T-helper 2 cell treated with Interferon-gamma antibody and Interleukin-4, amounts not matched to agents 5 μg/mL and 100 μg/mL, for 36 hours (primary cell): Measurements from ENCODE around the gene TMCC1.

ENCODE experiments used
- DNase-seq: peaks from one replicate; pipeline ENCODE4 v3.0.0; 2021; ENCODE audit warnings: low spot score
- H3K27ac Mint-ChIP-seq: one replicate; pipeline ENCODE4 v1.8.0; 2021; ENCODE audit warnings: mild to moderate bottlenecking, mixed read lengths
- H3K27me3 Mint-ChIP-seq: one replicate; pipeline ENCODE4 v1.8.0; 2021; ENCODE audit warnings: low read depth, mixed read lengths
- H3K36me3 Mint-ChIP-seq: one replicate; pipeline ENCODE4 v1.8.0; 2021; ENCODE audit warnings: low read depth, mixed read lengths
- H3K4me1 Mint-ChIP-seq: one replicate; pipeline ENCODE4 v1.8.0; 2021; ENCODE audit warnings: low read depth, mixed read lengths
- H3K4me3 Mint-ChIP-seq: one replicate; pipeline ENCODE4 v1.8.0; 2022; ENCODE audit warnings: mild to moderate bottlenecking, moderate library complexity, mixed read lengths
- H3K9me3 Mint-ChIP-seq: one replicate; pipeline ENCODE4 v1.8.0; 2021; ENCODE audit warnings: mixed read lengths

Gene TMCC1

DNA sequence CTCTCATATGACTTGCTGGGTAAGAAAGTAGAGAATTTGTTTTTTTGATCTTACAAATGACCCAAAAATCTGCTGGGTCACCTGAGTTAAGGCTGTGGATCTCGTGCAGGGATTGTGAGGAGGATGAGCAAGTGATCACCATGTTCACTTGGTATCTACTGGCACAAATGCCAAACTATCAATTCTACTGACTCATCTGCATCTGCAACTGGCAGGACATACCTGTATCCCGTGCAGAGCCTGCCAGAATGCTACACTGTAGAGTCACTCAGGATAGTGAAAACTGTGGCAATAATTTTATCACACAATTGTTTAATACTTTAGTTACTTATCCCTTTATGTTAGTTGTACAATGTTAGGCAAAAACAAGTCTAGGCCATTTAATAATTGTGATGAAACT lies 157.4 kb downstream of the TMCC1 start:
- no peak overlapping the region for H3K27ac Mint-ChIP-seq
- H3K36me3 Mint-ChIP-seq, result no peaks in the 10 kb centered on the region
- peaks cover 4% of the 10 kb centered on the region for H3K4me1 Mint-ChIP-seq
- no peak for DNase-seq
- no peak overlapping the region for H3K4me3 Mint-ChIP-seq
- no peaks in the 10 kb centered on the region for H3K27me3 Mint-ChIP-seq
- no peaks in the 10 kb centered on the region for H3K9me3 Mint-ChIP-seq

DNA sequence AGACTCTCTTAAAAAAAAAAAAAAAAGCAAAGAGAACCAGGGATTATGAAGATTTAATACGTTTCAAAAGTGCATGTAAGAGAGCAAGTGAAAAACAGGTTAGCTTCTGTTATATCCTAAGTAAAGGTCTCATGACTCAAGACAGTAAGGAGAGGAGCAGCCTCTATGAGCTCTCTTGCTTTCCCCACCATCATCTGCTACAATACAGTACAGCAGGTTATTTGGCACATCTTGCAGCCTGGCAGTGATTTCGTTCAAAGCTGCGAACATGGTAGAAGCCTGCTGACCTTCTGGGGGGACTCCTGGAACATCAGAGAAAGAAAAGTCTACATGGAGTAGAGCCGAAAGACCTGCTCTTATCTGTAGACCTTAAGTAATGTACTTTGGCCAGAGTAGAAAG lies 157.9 kb downstream of the TMCC1 start:
- Mint-ChIP-seq H3K9me3 (no peaks in the 10 kb centered on the region), H3K4me1 (peaks cover 4% of the 10 kb centered on the region), H3K27me3 (peaks cover 2% of the 10 kb centered on the region), H3K36me3 (no peaks in the 10 kb centered on the region), H3K4me3 (no peak overlapping the region), H3K27ac (no peak overlapping the region)
- DNase-seq, result no peak

DNA sequence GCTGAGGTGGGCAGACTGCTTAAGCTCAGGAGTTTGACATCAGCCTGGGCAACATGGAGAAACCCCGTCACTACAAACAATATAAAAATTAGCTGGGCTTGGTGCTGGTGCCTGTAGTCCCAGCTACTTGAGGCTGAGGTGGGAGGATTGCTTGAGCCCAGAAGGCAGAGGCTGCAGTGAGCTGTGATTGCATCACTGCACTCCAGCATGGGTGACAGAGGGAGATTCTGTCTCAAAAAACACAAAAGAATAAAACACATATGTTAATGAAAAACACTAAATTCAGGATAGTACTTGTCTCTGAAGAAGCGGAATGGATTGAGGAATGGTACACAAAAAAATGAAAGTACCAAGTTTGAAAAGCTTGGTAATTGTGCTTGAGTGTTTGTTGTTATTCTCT lies 159.1 kb downstream of the TMCC1 start:
- H3K27me3 Mint-ChIP-seq, result peaks cover 2% of the 10 kb centered on the region
- no peak overlapping the region for H3K4me3 Mint-ChIP-seq
- DNase-seq, result no peak
- H3K4me1 Mint-ChIP-seq, result peaks cover 4% of the 10 kb centered on the region
- no peaks in the 10 kb centered on the region for H3K9me3 Mint-ChIP-seq
- H3K27ac Mint-ChIP-seq, result no peak overlapping the region
- H3K36me3 Mint-ChIP-seq, result no peaks in the 10 kb centered on the region

DNA sequence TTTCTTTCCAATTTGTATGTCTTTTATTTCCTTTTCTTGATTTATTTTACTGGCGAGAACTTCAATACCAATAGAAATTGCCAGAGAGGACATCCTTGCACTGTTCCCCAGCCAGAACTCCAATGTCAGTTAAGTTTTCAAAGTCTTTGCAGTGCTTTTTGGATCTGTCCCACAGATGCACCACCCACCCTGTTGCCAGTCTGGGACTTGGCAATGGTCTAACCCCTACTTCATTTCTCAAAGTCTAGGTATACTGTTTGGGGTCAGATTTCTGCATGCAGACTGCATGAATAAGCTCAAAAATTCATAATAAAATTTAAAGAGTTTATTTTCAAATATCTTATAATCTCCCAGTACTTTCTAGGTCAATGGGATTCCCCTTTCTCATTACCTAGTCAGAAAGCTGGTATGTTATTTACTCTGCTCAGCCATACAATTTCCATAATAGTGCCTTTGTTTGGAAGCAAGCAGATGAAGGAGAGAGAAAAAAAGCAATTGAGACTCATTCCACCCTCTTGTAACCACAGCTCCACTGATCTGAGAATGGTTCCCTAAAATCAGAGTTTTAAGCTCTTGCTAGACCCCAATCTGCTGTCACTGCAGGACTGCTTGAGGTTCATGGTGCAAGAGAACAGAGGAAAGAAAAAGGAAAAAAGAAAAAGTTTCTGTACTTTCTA lies 161.2 kb downstream of the TMCC1 start:
- Mint-ChIP-seq H3K9me3 (no peaks in the 10 kb centered on the region), H3K4me1 (peaks cover 4% of the 10 kb centered on the region), H3K27me3 (peaks cover 2% of the 10 kb centered on the region), H3K27ac (no peak overlapping the region), H3K4me3 (no peak overlapping the region), H3K36me3 (no peaks in the 10 kb centered on the region)
- DNase-seq, result no peak

DNA sequence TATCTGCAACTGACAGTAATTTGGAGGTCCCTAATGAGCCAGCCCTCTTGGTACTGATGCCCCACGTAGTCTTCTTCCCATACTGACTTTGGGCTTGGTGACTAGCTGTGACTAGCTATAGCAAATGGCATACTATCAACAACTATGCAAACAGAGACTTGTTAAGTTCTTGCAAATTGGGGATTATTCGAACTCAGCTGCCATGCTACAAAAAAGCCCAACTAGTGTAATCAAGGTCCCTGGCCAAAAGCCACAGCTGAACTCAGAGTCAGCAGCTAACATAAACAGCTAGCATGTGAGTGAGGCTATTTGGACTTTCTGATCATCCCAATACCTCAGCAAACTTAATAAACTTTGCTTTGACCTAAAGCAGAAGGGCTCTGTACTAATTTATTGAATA lies 165.8 kb downstream of the TMCC1 start:
- Mint-ChIP-seq H3K4me1 (no peaks in the 10 kb centered on the region), H3K9me3 (no peaks in the 10 kb centered on the region), H3K27ac (no peak overlapping the region), H3K36me3 (no peaks in the 10 kb centered on the region), H3K27me3 (peaks cover 2% of the 10 kb centered on the region), H3K4me3 (no peak overlapping the region)
- no peak for DNase-seq

DNA sequence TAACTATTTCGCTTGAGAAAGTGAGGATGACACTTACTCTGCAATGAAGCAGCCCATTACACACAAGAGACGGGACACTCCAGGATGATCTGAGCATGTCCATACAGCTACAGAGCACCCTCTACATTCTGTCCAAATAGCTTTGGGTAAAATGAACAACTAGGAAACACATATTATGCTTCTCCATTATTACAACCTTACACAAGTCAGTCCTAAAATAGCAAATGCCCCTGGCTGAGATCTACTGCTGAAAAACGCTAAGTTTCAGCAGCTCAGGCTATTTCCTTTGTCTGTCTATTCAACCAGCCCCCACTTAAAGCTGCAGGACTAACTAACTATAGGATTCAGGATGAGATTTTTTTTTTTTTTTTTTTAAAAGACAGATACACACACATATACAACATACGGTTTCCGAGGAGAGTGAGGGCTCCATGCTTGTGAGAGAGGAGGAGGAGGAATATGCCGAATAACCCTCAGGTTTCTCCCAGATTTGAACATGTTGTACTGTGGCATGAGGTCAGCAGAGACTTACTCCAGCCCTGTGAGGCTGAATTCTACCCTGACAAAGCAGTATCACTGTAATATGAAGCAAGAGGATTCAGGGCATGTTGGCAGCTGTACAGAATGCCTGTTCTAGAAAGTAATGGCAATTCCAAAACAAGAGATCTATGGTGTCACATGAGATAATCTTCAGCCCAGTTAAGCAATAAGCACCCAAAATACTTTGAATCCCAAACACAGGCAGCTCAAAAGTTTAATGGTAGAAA lies 169.8 kb downstream of the TMCC1 start:
- Mint-ChIP-seq H3K9me3 (no peaks in the 10 kb centered on the region), H3K36me3 (no peaks in the 10 kb centered on the region), H3K27ac (no peak overlapping the region), H3K27me3 (no peaks in the 10 kb centered on the region), H3K4me3 (no peak overlapping the region), H3K4me1 (no peaks in the 10 kb centered on the region)
- DNase-seq, result no peak

DNA sequence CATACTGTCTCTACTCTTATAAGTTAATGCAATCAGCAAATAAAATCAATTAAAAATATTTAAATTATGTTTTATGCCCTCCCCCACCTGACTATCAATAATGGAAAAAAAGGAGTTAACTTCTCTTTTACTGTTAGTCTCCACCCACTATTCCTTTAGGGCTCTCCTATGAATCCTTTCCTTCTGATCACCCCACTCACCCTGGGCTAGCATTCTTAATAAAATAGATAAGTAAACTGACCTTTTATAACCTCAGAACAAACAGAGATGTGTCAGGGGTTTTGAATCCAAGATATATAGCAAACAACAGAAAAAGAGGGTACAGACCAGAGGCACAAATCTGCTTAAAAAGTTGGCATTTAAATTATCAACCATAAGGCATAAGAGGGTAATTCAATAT lies 171.0 kb downstream of the TMCC1 start:
- H3K36me3 Mint-ChIP-seq, result no peaks in the 10 kb centered on the region
- DNase-seq, result no peak
- H3K27ac Mint-ChIP-seq, result no peak overlapping the region
- no peaks in the 10 kb centered on the region for H3K9me3 Mint-ChIP-seq
- no peaks in the 10 kb centered on the region for H3K4me1 Mint-ChIP-seq
- H3K27me3 Mint-ChIP-seq, result no peaks in the 10 kb centered on the region
- no peak overlapping the region for H3K4me3 Mint-ChIP-seq

DNA sequence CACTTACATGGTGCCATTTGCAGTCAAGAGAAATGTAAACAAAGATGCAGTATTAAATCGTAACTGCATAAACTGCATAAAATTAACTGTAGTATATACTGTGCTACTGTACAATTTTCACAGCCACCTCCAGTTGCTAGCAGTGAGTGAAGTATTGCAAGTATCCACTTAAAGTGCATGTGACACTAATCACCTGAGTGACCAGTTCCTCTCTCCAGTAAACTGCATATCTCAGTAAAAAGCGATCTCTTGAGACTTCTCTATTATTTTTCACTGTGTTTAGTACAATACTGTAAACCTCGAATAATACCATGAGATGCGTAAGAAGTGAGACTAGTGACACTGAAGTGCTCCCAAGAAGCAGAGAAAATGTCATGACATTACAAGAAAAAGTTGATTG lies 175.3 kb downstream of the TMCC1 start:
- H3K4me3 Mint-ChIP-seq, result no peak overlapping the region

DNA sequence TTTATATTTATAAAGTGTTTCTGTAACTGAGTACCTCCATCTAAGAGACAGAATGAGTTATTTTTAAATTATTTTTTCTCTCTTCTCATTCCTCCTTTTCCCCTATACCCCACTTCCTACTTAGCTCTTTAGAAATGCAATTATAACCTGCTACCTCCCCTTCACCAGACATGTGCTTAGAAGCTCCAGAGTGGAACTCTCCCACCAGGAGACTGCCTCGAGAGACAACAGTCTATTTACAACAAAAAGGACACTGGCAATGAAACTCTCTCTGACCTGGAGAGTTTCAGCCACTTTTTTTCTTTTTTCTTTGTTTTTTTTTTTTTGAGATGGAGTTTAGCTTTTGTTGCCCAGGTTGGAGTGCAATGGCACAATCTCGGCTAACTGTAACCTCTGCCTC lies 177.7 kb downstream of the TMCC1 start:
- no peak overlapping the region for H3K27ac Mint-ChIP-seq

More for the DNA sequence above, 175.3 kb downstream of the TMCC1 start:
- Mint-ChIP-seq H3K4me1 (no peaks in the 10 kb centered on the region), H3K27me3 (no peaks in the 10 kb centered on the region), H3K36me3 (no peaks in the 10 kb centered on the region), H3K9me3 (no peaks in the 10 kb centered on the region), H3K27ac (no peak overlapping the region)
- DNase-seq, result no peak

DNA sequence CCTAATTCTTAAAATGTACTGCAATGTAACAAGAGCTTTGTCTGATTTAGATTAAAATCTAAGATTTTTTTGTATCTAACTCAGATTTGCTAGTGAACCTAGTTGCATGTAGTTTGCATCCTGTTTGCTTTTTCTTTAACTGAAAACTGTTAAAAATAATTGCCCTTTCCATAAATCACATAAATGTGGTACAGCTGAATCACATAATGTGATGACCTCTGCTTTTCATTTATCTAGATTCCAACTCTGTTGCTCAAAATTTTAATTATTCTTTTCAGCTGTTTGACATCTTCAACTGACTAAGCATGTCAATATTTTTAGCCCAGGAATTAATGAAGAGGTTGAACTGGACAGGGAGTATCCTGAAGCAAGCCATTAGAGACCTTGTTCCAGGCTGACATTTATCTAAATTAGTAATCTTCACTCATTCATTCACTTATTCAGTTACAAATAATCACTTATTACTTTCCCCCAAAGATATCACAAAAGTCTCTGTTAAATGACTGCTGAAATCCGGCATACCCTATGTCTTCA lies 185.1 kb downstream of the TMCC1 start:
- no peak overlapping the region for H3K4me3 Mint-ChIP-seq
- H3K9me3 Mint-ChIP-seq, result no peaks in the 10 kb centered on the region
- H3K36me3 Mint-ChIP-seq, result no peaks in the 10 kb centered on the region
- no peak for DNase-seq
- H3K27me3 Mint-ChIP-seq, result no peaks in the 10 kb centered on the region
- H3K27ac Mint-ChIP-seq, result no peak overlapping the region
- H3K4me1 Mint-ChIP-seq, result peaks cover 3% of the 10 kb centered on the region

More for the DNA sequence above, 177.7 kb downstream of the TMCC1 start:
- Mint-ChIP-seq H3K9me3 (no peaks in the 10 kb centered on the region), H3K27me3 (no peaks in the 10 kb centered on the region), H3K36me3 (no peaks in the 10 kb centered on the region), H3K4me1 (no peaks in the 10 kb centered on the region), H3K4me3 (no peak overlapping the region)
- no peak for DNase-seq

DNA sequence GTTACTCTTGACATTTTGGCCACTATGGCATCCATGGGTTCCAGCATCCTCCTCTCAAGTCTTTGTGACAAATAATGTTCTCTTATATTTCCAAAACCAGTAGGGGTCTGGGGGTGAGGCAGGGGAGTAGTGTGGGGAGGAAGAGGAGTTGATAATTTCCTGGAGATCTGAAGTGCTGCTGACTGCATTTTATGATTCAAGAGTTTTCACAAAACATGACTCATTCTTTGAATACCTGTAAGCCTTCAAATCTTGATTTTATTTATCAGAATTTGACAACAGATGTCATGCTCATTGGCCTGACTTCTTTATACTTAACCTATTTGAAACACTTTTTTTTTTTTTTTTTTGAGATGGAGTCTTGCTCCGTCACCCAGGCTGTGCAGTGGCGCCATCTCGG lies 188.2 kb downstream of the TMCC1 start:
- Mint-ChIP-seq H3K9me3 (no peaks in the 10 kb centered on the region), H3K4me1 (peaks cover 3% of the 10 kb centered on the region), H3K27ac (no peak overlapping the region), H3K4me3 (no peak overlapping the region), H3K36me3 (no peaks in the 10 kb centered on the region), H3K27me3 (no peaks in the 10 kb centered on the region)
- DNase-seq, result no peak

DNA sequence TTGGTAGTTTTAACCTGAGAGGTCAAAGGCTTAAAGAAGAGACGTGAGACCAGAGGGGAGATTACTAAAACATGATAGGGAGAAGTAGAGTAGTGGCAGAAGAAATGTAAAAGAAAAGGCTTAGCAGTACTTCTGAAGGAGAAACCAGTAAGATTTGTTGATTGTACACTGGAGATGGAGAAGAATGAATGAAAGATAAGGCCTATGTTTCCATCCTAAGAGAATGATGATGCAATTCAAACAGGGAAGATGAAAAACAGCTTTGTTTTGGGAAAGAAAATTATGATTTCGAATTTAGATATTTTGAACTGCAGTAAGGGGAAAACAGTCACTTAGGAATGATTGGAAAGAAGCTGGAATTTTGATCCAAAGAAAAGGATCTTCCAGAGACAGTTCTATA lies 189.6 kb downstream of the TMCC1 start:
- no peaks in the 10 kb centered on the region for H3K9me3 Mint-ChIP-seq
- no peak overlapping the region for H3K4me3 Mint-ChIP-seq
- H3K36me3 Mint-ChIP-seq, result no peaks in the 10 kb centered on the region
- DNase-seq, result no peak
- no peak overlapping the region for H3K27ac Mint-ChIP-seq
- H3K4me1 Mint-ChIP-seq, result peaks cover 3% of the 10 kb centered on the region
- H3K27me3 Mint-ChIP-seq, result no peaks in the 10 kb centered on the region

DNA sequence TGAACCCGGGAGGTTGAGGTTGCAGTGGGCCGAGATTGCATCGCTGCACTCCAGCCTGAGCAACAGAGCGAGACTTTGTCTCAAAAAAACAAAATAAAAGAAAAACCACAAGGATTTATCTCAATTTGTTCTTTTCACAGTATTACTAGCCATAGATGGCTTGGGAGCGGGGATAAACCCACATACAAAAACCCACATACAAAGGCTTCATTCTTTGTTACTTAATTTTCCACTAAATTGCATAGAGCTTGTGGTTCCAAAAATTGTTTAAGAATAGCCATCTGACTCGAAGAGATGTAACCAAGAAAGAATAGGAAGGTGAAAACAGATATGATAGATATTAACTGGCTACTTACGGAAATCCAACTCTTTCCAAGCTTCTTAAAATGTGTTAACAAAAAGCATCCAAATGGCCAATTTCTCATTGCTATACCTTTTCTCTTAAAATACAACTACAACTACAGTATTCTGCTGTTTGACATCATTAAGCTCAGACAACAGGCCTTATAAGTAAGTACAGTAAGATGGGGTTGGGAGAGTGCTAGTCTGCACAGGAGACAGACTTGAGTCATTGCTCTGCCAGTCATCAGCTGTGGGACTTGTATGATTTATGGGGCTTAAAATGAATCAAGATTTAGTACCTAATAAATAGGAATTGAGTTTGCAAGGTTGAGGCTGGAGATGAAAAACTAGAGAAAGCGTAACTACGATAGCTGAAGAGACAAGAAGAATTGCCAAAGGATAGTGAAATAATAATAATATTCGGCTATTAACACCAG lies 190.4 kb downstream of the TMCC1 start:
- Mint-ChIP-seq H3K27me3 (no peaks in the 10 kb centered on the region), H3K4me3 (no peak overlapping the region), H3K27ac (no peak overlapping the region), H3K4me1 (peaks cover 3% of the 10 kb centered on the region), H3K9me3 (peaks cover 1% of the 10 kb centered on the region), H3K36me3 (no peaks in the 10 kb centered on the region)
- DNase-seq, result no peak

DNA sequence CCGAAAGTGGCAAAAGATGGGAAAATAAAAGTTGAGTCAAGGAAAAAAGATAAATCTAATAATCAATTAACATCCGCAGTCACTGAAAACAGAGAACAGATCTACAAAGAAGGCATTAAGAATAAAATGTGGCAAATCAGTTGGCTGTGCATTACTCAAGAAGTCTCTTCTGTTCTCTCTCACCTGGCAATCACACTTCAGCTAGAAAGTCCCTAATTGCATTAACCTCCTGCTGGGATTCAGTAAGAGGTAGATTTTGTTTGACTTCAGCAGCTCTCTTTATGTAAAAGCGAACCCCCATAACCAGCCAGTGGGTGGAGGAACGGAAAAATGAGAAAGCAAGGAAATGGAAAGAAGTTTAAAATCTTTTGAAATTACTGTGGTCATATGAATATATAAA lies 192.3 kb downstream of the TMCC1 start:
- peaks cover 3% of the 10 kb centered on the region for H3K4me1 Mint-ChIP-seq
- no peak overlapping the region for H3K4me3 Mint-ChIP-seq
- no peaks in the 10 kb centered on the region for H3K27me3 Mint-ChIP-seq
- no peaks in the 10 kb centered on the region for H3K36me3 Mint-ChIP-seq
- DNase-seq, result no peak
- peaks cover 15% of the 10 kb centered on the region for H3K9me3 Mint-ChIP-seq
- H3K27ac Mint-ChIP-seq, result no peak overlapping the region
